OCI-LY1 (cell line): Measurements from ENCODE around the gene MYBPHL.
"Not testable (repeated sequence)": the region's sequence is repeated elsewhere in the genome, so short reads cannot be mapped to it uniquely, and the experiment has no call there.

ENCODE experiments used
- EZH2 ChIP-seq: fragments of 200-600 bp; sonication (generic), shearing (Covaris generic); IDR thresholded peaks from 2 replicates; pipeline ENCODE4 v1.8.0; 2017; ENCODE audit warnings: borderline replicate concordance, mixed run types, mild to moderate bottlenecking, antibody characterized with exemption, low read length, moderate library complexity, mixed read lengths
- TF ChIP-seq, protein P1 (sequence below): fragments of 200-600 bp; sonication (generic), shearing (Covaris generic); IDR thresholded peaks from 2 replicates; pipeline ENCODE4 v1.5.1; 2017; ENCODE audit warnings: mild to moderate bottlenecking, antibody characterized with exemption, low read length, moderate library complexity, mixed read lengths

DNA sequence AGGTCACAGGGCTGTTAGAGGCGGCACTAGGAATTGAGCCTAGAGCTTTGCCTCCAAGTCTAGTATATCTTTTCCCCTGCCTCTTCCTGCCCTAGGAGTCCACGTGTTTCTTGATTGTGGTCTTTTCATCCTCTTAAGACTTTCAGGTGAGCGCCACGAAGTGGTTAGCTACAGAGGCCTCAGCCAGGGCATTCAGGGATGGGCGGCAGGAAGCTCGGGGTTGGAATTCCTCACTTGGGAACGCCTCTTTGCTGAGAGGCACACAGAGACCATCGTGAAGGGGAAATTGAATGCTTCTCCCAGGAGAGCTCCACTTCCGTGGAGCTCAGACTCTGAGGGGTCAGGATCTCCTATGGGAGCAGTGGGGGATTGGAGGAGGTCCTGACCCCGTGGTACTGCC, 820 bp downstream of the MYBPHL start:
- TF ChIP-seq, protein P1, sequence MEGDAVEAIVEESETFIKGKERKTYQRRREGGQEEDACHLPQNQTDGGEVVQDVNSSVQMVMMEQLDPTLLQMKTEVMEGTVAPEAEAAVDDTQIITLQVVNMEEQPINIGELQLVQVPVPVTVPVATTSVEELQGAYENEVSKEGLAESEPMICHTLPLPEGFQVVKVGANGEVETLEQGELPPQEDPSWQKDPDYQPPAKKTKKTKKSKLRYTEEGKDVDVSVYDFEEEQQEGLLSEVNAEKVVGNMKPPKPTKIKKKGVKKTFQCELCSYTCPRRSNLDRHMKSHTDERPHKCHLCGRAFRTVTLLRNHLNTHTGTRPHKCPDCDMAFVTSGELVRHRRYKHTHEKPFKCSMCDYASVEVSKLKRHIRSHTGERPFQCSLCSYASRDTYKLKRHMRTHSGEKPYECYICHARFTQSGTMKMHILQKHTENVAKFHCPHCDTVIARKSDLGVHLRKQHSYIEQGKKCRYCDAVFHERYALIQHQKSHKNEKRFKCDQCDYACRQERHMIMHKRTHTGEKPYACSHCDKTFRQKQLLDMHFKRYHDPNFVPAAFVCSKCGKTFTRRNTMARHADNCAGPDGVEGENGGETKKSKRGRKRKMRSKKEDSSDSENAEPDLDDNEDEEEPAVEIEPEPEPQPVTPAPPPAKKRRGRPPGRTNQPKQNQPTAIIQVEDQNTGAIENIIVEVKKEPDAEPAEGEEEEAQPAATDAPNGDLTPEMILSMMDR = not testable (repeated sequence)
- not testable (repeated sequence) for TF ChIP-seq EZH2
